ENCODE measurements around the gene TSPAN7.

The TSPAN7 gene

GRCh38 chrX:38570396-38570795 lies 9.1 kb downstream of the TSPAN7 start:
- ATAC-seq = no peak

GRCh38 chrX:38571058-38571457 lies 9.7 kb downstream of the TSPAN7 start:
- ATAC-seq = no peak
- no peak for TF ChIP-seq SNAI2 (CRISPR knock-in tag; IDR thresholded peaks at IDR 0.05)
- TF ChIP-seq TSHZ2 (CRISPR knock-in tag; IDR thresholded peaks at IDR 0.05) = no peak
- TF ChIP-seq TOX (CRISPR knock-in tag; IDR thresholded peaks at IDR 0.05; ENCODE audit: borderline replicate concordance) = no peak
- TF ChIP-seq CSDC2 (CRISPR knock-in tag; IDR thresholded peaks at IDR 0.05) = no peak
- TF ChIP-seq PPARA (CRISPR knock-in tag; IDR thresholded peaks at IDR 0.05; ENCODE audit: borderline replicate concordance) = no peak
- no peak for TF ChIP-seq CSRNP3 (CRISPR knock-in tag; IDR thresholded peaks at IDR 0.05)
- TF ChIP-seq CREB5 (CRISPR knock-in tag; IDR thresholded peaks at IDR 0.05; ENCODE audit: low read depth) = no peak
- no peak for TF ChIP-seq ZFP30 (CRISPR knock-in tag; IDR thresholded peaks at IDR 0.05)
- no peak for TF ChIP-seq POU6F1 (CRISPR knock-in tag; IDR thresholded peaks at IDR 0.05; ENCODE audit: borderline replicate concordance, low read depth)
- TF ChIP-seq GLIS3 (CRISPR knock-in tag; IDR thresholded peaks at IDR 0.05) = no peak
- TF ChIP-seq ZC3H10 (CRISPR knock-in tag; IDR thresholded peaks at IDR 0.05) = no peak
- TF ChIP-seq ZNF565 (CRISPR knock-in tag; conservative IDR thresholded peaks at IDR 0.05; ENCODE audit: low read depth) = no peak
- no peak for TF ChIP-seq ARNTL (CRISPR knock-in tag; IDR thresholded peaks at IDR 0.05; ENCODE audit: borderline replicate concordance, low read depth)

More at GRCh38 chrX:38570396-38570795, 9.1 kb downstream of the TSPAN7 start:
- TF ChIP-seq GLIS3 (CRISPR knock-in tag; IDR thresholded peaks at IDR 0.05) = no peak

GRCh38 chrX:38574858-38575257 lies 13.5 kb downstream of the TSPAN7 start:
- no peak for TF ChIP-seq TOX (CRISPR knock-in tag; IDR thresholded peaks at IDR 0.05; ENCODE audit: borderline replicate concordance)
- no peak for TF ChIP-seq OSR1 (CRISPR knock-in tag; IDR thresholded peaks at IDR 0.05)
- no peak for TF ChIP-seq BACH2 (CRISPR knock-in tag; IDR thresholded peaks at IDR 0.05; ENCODE audit: borderline replicate concordance)
- TF ChIP-seq ESRRG (CRISPR knock-in tag; IDR thresholded peaks at IDR 0.05) = no peak
- no peak for TF ChIP-seq PPARA (CRISPR knock-in tag; IDR thresholded peaks at IDR 0.05; ENCODE audit: borderline replicate concordance)
- TF ChIP-seq CREB5 (CRISPR knock-in tag; IDR thresholded peaks at IDR 0.05; ENCODE audit: low read depth) = no peak
- TF ChIP-seq SNAI2 (CRISPR knock-in tag; IDR thresholded peaks at IDR 0.05) = no peak
- no peak for TF ChIP-seq ZNF70 (CRISPR knock-in tag; IDR thresholded peaks at IDR 0.05)
- TF ChIP-seq CSRNP3 (CRISPR knock-in tag; IDR thresholded peaks at IDR 0.05) = no peak
- no peak for TF ChIP-seq ISL1 (CRISPR knock-in tag; IDR thresholded peaks at IDR 0.05)
- TF ChIP-seq GLIS3 (CRISPR knock-in tag; IDR thresholded peaks at IDR 0.05) = no peak
- TF ChIP-seq ZNF565 (CRISPR knock-in tag; conservative IDR thresholded peaks at IDR 0.05; ENCODE audit: low read depth) = no peak
- TF ChIP-seq TCF4 (CRISPR knock-in tag; IDR thresholded peaks at IDR 0.05; ENCODE audit: borderline replicate concordance) = no peak
- no peak for TF ChIP-seq RARB (CRISPR knock-in tag; IDR thresholded peaks at IDR 0.05)
- TF ChIP-seq ZC3H10 (CRISPR knock-in tag; IDR thresholded peaks at IDR 0.05) = no peak
- TF ChIP-seq ZFP30 (CRISPR knock-in tag; IDR thresholded peaks at IDR 0.05) = no peak
- TF ChIP-seq CSDC2 (CRISPR knock-in tag; IDR thresholded peaks at IDR 0.05) = no peak
- TF ChIP-seq PATZ1 (CRISPR knock-in tag; IDR thresholded peaks at IDR 0.05; ENCODE audit: borderline replicate concordance) = no peak
- TF ChIP-seq ZFP3 (CRISPR knock-in tag; IDR thresholded peaks at IDR 0.05) = no peak
- TF ChIP-seq ARNTL (CRISPR knock-in tag; IDR thresholded peaks at IDR 0.05; ENCODE audit: borderline replicate concordance, low read depth) = no peak
- no peak for ATAC-seq

Measured in SK-N-SH treated with all-trans-retinoic acid at 6 μM for 48 hours (cell line).